Fibroblast of pulmonary artery (primary cell): ENCODE data around the gene HRH3.

Experiments used
- DNase-seq: peaks from one replicate; pipeline ENCODE4 v3.0.0-alpha.2; 2010; ENCODE audit warnings: low read depth
- H3K4me3 ChIP-seq: replicated peaks from 2 replicates; pipeline ENCODE4 v1.5.1; 2011; ENCODE audit warnings: low read depth, mild to moderate bottlenecking, control low read depth, low read length, moderate library complexity
- TF ChIP-seq, protein P1 (sequence below): IDR thresholded peaks from 2 replicates; pipeline ENCODE4 v1.5.1; 2011; ENCODE audit warnings: mild to moderate bottlenecking, control low read depth, low read length, inconsistent platforms; ENCODE audit errors: missing control alignments

The HRH3 gene

DNA sequence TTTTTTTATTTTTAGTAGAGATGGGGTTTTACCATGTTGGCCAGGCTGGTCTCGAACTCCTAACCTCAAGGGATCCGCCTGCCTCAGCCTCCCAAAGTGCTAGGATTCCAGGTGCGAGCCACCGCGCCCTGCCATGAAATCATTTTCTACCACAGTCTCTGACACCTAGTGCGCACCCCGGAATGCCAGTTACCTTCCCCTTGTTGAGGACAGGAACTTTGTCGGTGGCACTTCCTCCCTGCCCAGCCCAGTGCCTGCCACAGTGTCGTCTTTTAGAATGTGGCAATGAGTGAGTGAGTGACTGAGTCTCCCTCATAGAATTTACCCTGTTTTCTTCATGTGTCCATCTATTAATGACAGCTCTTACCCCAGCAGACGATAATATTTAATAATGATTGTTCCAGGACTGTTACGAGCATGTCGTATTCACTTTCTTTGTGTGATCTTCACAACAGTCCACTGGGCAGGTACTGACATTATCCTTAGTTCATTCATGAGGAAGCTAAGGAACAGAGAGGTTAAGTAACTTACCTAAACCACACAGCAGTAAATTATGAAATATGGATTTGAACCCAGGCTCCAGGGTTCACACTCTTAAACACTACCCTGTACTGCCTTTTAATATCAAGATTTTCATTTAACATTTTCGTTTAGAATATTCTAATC is 20.1 kb upstream of the HRH3 start:
- no peak overlapping the region for H3K4me3 ChIP-seq
- no peak for DNase-seq
- TF ChIP-seq, protein P1, sequence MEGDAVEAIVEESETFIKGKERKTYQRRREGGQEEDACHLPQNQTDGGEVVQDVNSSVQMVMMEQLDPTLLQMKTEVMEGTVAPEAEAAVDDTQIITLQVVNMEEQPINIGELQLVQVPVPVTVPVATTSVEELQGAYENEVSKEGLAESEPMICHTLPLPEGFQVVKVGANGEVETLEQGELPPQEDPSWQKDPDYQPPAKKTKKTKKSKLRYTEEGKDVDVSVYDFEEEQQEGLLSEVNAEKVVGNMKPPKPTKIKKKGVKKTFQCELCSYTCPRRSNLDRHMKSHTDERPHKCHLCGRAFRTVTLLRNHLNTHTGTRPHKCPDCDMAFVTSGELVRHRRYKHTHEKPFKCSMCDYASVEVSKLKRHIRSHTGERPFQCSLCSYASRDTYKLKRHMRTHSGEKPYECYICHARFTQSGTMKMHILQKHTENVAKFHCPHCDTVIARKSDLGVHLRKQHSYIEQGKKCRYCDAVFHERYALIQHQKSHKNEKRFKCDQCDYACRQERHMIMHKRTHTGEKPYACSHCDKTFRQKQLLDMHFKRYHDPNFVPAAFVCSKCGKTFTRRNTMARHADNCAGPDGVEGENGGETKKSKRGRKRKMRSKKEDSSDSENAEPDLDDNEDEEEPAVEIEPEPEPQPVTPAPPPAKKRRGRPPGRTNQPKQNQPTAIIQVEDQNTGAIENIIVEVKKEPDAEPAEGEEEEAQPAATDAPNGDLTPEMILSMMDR = no peak

DNA sequence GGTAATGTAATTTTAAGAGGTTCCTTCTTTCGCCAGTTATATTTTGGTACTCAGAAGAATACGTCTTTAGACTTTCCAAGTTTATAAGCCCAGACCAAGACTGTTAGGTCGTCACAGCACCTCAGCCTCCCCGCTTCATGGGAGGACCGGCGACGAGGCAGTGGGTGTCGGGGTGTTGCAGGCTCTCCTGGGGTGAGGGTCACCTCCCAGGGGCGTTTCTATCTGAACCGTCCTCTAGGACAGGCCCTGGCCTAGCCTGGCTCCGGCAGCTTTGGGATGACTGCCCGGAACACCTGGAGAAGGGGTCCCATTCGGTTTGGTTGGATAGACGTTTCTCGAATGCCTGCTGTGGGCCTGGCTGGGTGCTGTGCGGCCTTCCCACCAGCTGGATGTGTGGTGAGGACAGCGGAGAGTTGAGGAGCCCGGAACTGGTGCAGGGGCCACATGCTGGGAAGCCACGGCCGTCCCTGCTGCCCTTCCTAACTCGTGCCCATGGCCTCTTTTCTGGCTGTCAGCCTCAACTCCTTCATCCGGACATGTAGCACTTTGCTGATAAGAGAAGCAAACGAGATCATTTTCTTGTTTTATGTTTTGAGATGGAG is 19.3 kb upstream of the HRH3 start:
- peak overlapping the region; percentile 71 for H3K4me3 ChIP-seq
- DNase-seq = peak; percentile 6
- TF ChIP-seq, protein P1 = no peak

DNA sequence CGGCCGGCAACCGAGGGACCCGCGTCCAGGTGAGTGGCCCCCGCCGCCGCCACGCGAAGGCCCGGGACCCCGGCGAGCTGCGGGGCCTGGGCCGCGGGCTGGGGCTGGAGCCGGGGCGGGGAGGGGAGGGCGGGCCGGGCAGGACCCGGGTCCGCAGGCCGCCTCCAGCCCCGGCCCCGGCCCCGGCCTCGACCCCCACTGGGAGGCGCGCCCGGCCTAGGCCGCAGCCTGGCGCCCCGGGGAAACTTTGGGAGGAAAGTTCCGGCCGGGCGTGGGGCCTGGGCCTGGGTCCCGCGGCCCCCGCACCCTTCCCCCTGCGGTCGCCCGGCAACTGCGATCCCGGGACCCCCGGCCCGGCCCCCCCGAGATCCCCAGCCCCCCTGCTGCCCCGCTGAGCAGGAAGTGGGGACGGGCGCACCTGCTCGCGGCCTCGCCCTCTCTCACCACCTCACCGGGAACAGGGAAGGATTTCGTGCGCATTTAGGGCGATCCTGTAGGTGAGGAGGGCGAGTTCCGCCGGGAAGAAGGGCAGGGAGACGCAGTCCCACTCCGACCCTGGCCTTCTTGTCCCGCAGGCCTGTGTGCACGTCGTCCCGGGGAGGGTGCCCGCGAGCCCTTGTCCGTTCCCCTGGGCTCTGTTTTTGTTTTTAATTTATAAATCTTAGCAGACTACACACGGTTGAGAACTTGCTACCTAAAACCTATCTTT is 18.6 kb upstream of the HRH3 start:
- no peak for DNase-seq
- peak overlapping the region; percentile 71 for H3K4me3 ChIP-seq
- TF ChIP-seq, protein P1 = no peak

DNA sequence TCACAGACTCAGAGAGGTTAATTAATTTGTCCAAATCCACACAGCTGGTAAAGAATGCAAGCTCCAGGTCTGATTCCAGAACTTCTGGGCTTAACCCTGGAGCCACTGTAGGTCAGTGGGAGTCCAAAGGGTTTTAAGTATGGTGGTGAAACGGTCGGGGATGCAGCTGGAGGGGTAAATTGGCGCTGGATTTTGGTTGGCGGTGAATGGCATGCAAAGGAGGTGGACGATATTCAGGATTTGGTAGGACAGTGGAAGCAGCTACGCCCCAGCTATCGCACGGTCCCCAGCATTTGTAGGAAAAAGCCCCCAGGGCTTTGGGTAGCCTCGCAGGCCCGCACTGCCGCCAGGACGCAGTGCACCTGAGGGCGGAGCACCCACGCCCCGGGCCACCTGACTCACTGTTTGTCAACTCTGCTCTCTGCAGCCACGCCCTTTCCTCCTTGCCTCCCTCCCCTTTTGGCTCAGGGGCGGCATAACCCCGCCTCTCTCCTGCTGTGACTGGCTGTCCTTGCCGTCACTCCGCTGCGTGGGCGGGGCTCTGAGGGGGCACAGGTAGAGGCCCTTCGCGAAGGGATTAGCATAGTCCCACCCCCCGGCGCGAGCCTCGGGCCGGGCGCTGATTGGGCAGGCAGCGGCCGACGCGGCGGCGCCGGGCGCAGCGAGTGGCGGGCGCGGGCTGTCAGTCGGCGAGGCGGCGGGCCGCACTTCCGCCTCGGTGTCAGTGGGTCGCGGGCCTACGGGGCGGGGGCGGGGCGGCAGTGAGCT is 17.9 kb upstream of the HRH3 start, which contains the start of gene OSBPL2:
Gene OSBPL2, plus strand, starts transcription at position 721 of the 768 bp plus-strand sequence. CDS start 17,664 bp downstream, outside the sequence.
- DNase-seq = peak; percentile 97
- H3K4me3 ChIP-seq = peak within 1 kb of the TSS; percentile 71
- TF ChIP-seq, protein P1 = no peak

DNA sequence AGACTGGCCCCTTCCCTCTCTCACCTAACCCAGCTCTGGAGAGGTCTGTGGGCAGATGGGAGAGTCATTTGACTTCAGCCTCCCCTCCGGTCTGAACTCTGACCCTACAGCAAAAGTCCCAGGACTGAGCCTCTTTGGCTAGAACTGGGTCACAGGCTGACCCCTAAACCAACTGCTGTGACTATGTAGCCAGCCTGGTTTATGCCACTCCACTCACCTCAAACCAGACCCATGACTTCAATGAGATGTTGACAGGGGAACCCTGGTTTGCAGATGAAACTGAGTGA is 17.4 kb upstream of the HRH3 start:
- H3K4me3 ChIP-seq = no peak overlapping the region
- DNase-seq = no peak
- TF ChIP-seq, protein P1 = no peak

DNA sequence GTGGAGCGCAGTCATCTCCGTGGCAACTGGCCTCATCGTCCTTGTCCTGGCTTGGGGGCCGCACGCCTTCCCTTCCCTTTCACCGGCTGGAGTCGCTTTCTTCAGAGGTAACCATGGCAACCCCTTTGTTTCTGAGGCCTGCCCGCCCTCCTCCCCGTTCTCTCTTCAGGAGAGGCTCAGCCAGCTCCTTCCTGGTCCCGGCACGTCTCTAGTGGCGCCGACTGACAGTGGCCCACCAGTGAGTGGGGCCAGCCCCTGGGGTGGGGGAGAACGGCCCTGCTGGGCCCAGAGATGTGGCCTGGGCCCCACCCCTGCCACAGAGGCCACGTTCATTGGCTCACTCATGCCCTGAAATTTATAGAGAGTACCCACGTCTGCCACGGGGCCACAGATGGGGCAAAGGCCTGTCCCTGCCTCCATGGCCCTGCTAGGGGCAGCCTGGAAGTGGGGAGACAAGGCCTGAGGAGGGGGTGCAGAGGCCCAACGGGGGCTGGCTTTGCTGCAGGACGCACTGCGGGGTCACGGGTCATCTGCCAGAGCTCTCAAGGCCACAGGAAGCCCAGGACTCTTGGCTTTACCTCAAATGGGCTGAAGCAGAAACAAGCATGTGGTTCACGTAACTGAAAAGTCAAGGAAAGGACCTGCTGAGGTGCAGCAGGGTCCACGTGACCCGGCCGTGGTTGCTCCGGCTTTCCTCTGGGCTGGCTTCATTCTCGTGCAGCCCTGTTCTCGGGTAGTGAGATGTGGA is 16.9 kb upstream of the HRH3 start:
- H3K4me3 ChIP-seq = no peak overlapping the region
- TF ChIP-seq, protein P1 = no peak

More for the DNA sequence above, 16.9 kb upstream of the HRH3 start:
- DNase-seq = no peak
